ENCODE measurements around the gene TMEM178B. TPM values are rescaled to one million over a fixed set of nuclear protein-coding genes. Genes with fewer than 3 reads are reported as not detected.

The TMEM178B gene
- total and polyA plus RNA-seq, 10 of the 15 experiments (the other 5 are each of a cell fraction or from before 2014, with no cell fraction given): 0.01 to 1.1 (median 0.04) TPM; not detected in 2

DNA sequence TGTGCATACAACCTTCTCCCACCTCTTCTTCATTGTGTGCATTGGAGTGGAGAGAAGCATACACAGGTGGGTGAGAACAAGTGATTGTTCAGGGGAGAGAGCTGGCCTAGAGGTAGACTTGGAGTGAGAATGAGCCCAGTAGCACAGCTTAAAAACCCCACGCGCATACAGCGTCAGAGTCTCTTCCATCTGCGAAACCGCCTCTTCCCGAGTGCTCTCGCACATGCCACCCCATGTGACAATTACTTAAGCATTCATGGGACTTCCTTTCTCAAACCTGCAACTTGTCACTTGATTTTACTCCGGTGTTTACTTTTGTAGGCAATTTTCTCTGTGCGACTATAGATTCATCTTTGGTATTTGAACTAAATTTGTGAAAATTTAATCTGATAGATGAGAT is 300.6 kb downstream of the TMEM178B start (continued):
- TF ChIP-seq, protein P1, sequence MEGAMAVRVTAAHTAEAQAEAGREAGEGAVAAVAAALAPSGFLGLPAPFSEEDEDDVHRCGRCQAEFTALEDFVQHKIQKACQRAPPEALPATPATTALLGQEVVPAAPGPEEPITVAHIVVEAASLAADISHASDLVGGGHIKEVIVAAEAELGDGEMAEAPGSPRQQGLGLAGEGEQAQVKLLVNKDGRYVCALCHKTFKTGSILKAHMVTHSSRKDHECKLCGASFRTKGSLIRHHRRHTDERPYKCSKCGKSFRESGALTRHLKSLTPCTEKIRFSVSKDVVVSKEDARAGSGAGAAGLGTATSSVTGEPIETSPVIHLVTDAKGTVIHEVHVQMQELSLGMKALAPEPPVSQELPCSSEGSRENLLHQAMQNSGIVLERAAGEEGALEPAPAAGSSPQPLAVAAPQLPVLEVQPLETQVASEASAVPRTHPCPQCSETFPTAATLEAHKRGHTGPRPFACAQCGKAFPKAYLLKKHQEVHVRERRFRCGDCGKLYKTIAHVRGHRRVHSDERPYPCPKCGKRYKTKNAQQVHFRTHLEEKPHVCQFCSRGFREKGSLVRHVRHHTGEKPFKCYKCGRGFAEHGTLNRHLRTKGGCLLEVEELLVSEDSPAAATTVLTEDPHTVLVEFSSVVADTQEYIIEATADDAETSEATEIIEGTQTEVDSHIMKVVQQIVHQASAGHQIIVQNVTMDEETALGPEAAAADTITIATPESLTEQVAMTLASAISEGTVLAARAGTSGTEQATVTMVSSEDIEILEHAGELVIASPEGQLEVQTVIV (IDR thresholded peaks at IDR 0.05; ENCODE audit: borderline replicate concordance, partially characterized antibody): no peak
- TF ChIP-seq, protein P2, sequence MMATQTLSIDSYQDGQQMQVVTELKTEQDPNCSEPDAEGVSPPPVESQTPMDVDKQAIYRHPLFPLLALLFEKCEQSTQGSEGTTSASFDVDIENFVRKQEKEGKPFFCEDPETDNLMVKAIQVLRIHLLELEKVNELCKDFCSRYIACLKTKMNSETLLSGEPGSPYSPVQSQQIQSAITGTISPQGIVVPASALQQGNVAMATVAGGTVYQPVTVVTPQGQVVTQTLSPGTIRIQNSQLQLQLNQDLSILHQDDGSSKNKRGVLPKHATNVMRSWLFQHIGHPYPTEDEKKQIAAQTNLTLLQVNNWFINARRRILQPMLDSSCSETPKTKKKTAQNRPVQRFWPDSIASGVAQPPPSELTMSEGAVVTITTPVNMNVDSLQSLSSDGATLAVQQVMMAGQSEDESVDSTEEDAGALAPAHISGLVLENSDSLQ (IDR thresholded peaks at IDR 0.05): no peak
- TF ChIP-seq MEF2B (IDR thresholded peaks at IDR 0.05; ENCODE audit: partially characterized antibody, poor library complexity, severe bottlenecking) (no peak), TCF12 (IDR thresholded peaks at IDR 0.05; ENCODE audit: low read depth, low read length) (no peak), EED (IDR thresholded peaks at IDR 0.05; ENCODE audit: low read depth) (no peak)

DNA sequence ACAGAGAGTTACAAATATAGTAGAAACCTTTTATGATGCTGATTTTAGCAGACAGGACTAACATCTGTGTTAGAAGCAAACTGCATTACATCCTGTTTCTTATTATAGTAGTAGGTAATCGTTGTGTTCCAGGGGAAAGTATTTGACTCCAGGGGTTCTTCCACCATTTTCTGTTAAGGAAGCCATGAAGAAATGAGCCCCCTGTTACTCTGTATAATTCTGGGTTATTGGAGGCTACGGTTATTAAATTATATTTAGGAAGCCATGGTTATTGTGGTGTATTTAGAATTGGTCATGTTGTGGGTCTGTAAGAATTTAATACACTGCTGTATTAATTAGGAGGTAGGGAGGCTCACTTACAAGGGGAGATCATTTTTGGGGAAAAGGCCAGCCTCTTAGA is 301.6 kb downstream of the TMEM178B start:
- no peak for DNase-seq (ENCODE audit: low read depth, low spot score)
- H3K79me2 ChIP-seq (ENCODE audit: control insufficient read depth, insufficient read depth, low read length): no peaks in the 10 kb centered on the region
- ChIA-PET RAD21 (ENCODE audit: unreplicated experiment) (no interaction called here), POLR2A (no interaction called here), SMC1A (ENCODE audit: uncharacterized antibody, unreplicated experiment) (no interaction called here), CTCF (interaction anchor here (0.7 kb wide), 1 partner anchor 410 kb away, joined by 3 read pairs; no protein-coding TSS in a partner anchor)
- no peak overlapping the region for H2AFZ ChIP-seq (ENCODE audit: control insufficient read depth, low read depth, low read length)
- BruUV-seq (replicated peaks): no TSS peak
- no peaks in the 10 kb centered on the region; a peak in 1 of 4 replicates for H3K27me3 ChIP-seq (replicated peaks in 1 of 2; ENCODE audit: control insufficient read depth in 2 of 2, insufficient read depth in 2 of 2, low read length in 1 of 2)
- H3K36me3 ChIP-seq (ENCODE audit: control insufficient read depth in 2 of 2, insufficient read depth in 2 of 2, low read length in 1 of 2): no peaks in the 10 kb centered on the region
- ATAC-seq: no peak
- H3K4me1 ChIP-seq (ENCODE audit: control insufficient read depth, insufficient read depth, low read length): no peaks in the 10 kb centered on the region
- H3K9ac ChIP-seq (ENCODE audit: control insufficient read depth, insufficient read depth, low read length): no peak overlapping the region
- no peaks in the 10 kb centered on the region for H3K9me3 ChIP-seq (replicated peaks; ENCODE audit: control insufficient read depth, insufficient read depth, low read length)
- no peak overlapping the region for H3K4me3 ChIP-seq
- no peak overlapping the region for H3K27ac ChIP-seq (ENCODE audit: control insufficient read depth, insufficient read depth)
- TF ChIP-seq PAX8 (IDR thresholded peaks at IDR 0.05) (no peak), DPF2 (IDR thresholded peaks at IDR 0.05) (no peak), RAD21 (IDR thresholded peaks at IDR 0.05; ENCODE audit: insufficient read depth, low read depth, low read length) (no peak), SP1 (IDR thresholded peaks at IDR 0.05; ENCODE audit: low read depth, low read length) (no peak), WRNIP1 (IDR thresholded peaks at IDR 0.05; ENCODE audit: borderline replicate concordance, low read depth, low read length) (no peak), RCOR1 (conservative IDR thresholded peaks at IDR 0.05; ENCODE audit: low read depth, low read length) (no peak), SMAD5 (IDR thresholded peaks at IDR 0.05; ENCODE audit: low read depth) (no peak)
- TF ChIP-seq, protein P3, sequence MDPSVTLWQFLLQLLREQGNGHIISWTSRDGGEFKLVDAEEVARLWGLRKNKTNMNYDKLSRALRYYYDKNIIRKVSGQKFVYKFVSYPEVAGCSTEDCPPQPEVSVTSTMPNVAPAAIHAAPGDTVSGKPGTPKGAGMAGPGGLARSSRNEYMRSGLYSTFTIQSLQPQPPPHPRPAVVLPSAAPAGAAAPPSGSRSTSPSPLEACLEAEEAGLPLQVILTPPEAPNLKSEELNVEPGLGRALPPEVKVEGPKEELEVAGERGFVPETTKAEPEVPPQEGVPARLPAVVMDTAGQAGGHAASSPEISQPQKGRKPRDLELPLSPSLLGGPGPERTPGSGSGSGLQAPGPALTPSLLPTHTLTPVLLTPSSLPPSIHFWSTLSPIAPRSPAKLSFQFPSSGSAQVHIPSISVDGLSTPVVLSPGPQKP (IDR thresholded peaks at IDR 0.05; ENCODE audit: low read depth, low read length): no peak
- TF ChIP-seq, protein P4, sequence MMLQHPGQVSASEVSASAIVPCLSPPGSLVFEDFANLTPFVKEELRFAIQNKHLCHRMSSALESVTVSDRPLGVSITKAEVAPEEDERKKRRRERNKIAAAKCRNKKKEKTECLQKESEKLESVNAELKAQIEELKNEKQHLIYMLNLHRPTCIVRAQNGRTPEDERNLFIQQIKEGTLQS (IDR thresholded peaks at IDR 0.05; ENCODE audit: borderline replicate concordance, extremely low read depth, low read depth, low read length): no peak
- TF ChIP-seq, protein P5, sequence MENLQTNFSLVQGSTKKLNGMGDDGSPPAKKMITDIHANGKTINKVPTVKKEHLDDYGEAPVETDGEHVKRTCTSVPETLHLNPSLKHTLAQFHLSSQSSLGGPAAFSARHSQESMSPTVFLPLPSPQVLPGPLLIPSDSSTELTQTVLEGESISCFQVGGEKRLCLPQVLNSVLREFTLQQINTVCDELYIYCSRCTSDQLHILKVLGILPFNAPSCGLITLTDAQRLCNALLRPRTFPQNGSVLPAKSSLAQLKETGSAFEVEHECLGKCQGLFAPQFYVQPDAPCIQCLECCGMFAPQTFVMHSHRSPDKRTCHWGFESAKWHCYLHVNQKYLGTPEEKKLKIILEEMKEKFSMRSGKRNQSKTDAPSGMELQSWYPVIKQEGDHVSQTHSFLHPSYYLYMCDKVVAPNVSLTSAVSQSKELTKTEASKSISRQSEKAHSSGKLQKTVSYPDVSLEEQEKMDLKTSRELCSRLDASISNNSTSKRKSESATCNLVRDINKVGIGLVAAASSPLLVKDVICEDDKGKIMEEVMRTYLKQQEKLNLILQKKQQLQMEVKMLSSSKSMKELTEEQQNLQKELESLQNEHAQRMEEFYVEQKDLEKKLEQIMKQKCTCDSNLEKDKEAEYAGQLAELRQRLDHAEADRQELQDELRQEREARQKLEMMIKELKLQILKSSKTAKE (IDR thresholded peaks at IDR 0.05; ENCODE audit: low read depth, poor library complexity, severe bottlenecking): no peak
- no peak overlapping the region for H3K4me2 ChIP-seq (ENCODE audit: control insufficient read depth, insufficient read depth)
- WGBS (ENCODE audit: insufficient coverage, insufficient replicate concordance, low lambda C conversion rate, missing lambda C conversion rate): 5% methylated on average over 2 of the region's 2 CpGs
- no peaks in the 10 kb centered on the region for H4K20me1 ChIP-seq (ENCODE audit: control insufficient read depth, insufficient read depth)
- in situ Hi-C loops (cut with MboI) (no loop called here), intact Hi-C loops (cut with micrococcal nuclease; ENCODE audit: unreplicated experiment) (no loop called here)
- FAIRE-seq: no peak

All from GM12878 (cell line).